ENCODE measurements around the gene EMP1.
"Not testable (repeated sequence)": the region's sequence is repeated elsewhere in the genome, so short reads cannot be mapped to it uniquely, and the experiment has no call there.

EMP1 gene

GRCh38 chr12:13258197-13258596 is 61.7 kb downstream of the EMP1 start:
- no peak for DNase-seq (ENCODE audit: low read depth in 2 of 2)

- DNase-seq (ENCODE audit: low read depth in 2 of 2), result no peak
Measured at GRCh38 chr12:13258717-13259119, 62.2 kb downstream of the EMP1 start.

- DNase-seq (ENCODE audit: low read depth in 2 of 2), result not testable (repeated sequence)
Measured at GRCh38 chr12:13259625-13260024, 63.1 kb downstream of the EMP1 start.

- not testable (repeated sequence) for DNase-seq (ENCODE audit: low read depth in 2 of 2)
Measured at GRCh38 chr12:13267826-13268225, 71.3 kb downstream of the EMP1 start.

GRCh38 chr12:13268581-13268980 is 72.1 kb downstream of the EMP1 start:
- DNase-seq (ENCODE audit: low read depth in 2 of 2), result no peak

All from stimulated activated CD4-positive, alpha-beta T cell treated with anti-CD3 and anti-CD28 coated beads, Interleukin-1b, Interleukin-23, amount 100 ng/mL, for 4 hours (primary cell).